AG09319 (cell line): ENCODE measurements around the gene TBKBP1.
A peak's percentile ranks its signal among the peaks of the same experiment; 100 is the strongest.

Source experiments
- DNase-seq: peaks from one replicate; pipeline ENCODE4 v3.0.0-alpha.2; 2010; ENCODE audit warnings: low read depth; ENCODE audit errors: extremely low read depth
- CTCF ChIP-seq: IDR thresholded peaks from 2 replicates; pipeline ENCODE4 v1.5.1; 2011; ENCODE audit warnings: low read depth, mild to moderate bottlenecking, inconsistent platforms, low read length, moderate library complexity

TBKBP1 gene

GRCh38 chr17:47665655-47666054, 28.3 kb upstream of the TBKBP1 start:
- TF ChIP-seq CTCF: no peak
- DNase-seq: peak; percentile 54

GRCh38 chr17:47669081-47669480, 24.9 kb upstream of the TBKBP1 start:
- no peak for DNase-seq
- no peak for TF ChIP-seq CTCF

- no peak for TF ChIP-seq CTCF
- DNase-seq: no peak
Measured at GRCh38 chr17:47670064-47670463, 23.9 kb upstream of the TBKBP1 start.

GRCh38 chr17:47674499-47674898, 19.5 kb upstream of the TBKBP1 start:
- no peak for TF ChIP-seq CTCF
- DNase-seq: no peak

- TF ChIP-seq CTCF: no peak
- no peak for DNase-seq
Measured at GRCh38 chr17:47675380-47676198, 18.4 kb upstream of the TBKBP1 start.

- TF ChIP-seq CTCF: no peak
- no peak for DNase-seq
Measured at GRCh38 chr17:47676199-47676472, 17.8 kb upstream of the TBKBP1 start.

GRCh38 chr17:47676510-47677165, 17.3 kb upstream of the TBKBP1 start:
- no peak for DNase-seq
- TF ChIP-seq CTCF: no peak
